Erythroblast (primary cell): ENCODE results near the gene CEP295NL.

Experiments
- GATA1 ChIP-seq: IDR thresholded peaks from 2 replicates; pipeline ENCODE4 v1.6.1; 2011; ENCODE audit warnings: low read depth, mild to moderate bottlenecking, control low read depth, low read length, moderate library complexity
- POLR2A ChIP-seq: IDR thresholded peaks from 2 replicates; pipeline ENCODE4 v1.6.1; 2011; ENCODE audit warnings: mild to moderate bottlenecking, low read length

DNA sequence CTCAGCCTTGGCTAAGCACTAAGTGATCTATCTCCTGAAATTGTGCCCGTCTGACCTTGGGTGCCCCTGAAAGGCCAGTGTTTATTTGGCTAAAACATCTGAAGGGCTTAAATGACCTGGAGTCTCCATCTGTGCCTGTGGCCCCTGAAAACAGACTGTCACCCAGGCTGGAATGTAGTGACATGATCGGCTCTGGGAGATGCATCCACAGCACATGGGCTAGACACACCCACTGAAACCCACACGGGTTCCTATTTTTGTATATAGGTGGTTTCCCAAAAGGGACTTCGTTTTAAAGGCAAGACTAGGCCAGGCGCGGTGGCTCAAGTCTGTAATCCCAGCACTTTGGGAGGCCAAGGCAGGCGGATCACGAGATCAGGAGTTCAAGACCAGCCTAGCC lies 13.5 kb downstream of the CEP295NL start:
- no peak for TF ChIP-seq POLR2A
- TF ChIP-seq GATA1, result no peak
